Peyer's patch (tissue), 4 donors: ENCODE results near the gene MEGF9.

Experiments
- POLR2A ChIP-seq, 2 donors: fragments of 450-650 bp; IDR thresholded peaks; one replicate each; pipeline ENCODE4 v1.5.1; 2017; ENCODE audit warnings: antibody characterized with exemption in 2 of 2, mild to moderate bottlenecking in 2 of 2, moderate library complexity in 2 of 2
- TF ChIP-seq, protein P1 (sequence below), 6 experiments: fragments of 450-650 bp in 4 of 6; fragments of 200-600 bp in 2 of 6; sonication (generic) in 1 of 6; IDR thresholded peaks; one replicate each; pipeline ENCODE4 v1.5.1; 2017 to 2019; ENCODE audit warnings: antibody characterized with exemption in 6 of 6, mild to moderate bottlenecking in 3 of 6, moderate library complexity in 1 of 6

DNA sequence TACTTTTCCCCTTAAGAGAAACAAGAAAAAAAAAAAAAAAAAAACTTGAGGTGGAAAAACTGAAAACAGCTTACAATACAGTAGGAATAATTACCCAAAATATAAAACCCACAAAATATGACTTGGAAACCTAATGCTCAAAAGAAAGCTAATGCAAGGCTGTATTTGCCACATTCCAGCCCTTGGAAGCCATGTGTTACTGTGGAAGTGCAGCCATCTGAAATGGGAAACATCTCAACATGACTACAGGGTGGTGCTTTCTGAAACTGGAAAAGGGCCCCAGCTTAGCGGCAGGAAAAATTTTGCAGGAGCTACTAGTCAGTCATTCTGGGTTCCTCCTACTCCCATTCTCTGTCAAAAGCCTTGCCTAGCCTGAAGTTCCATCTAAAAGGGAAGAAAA lies 154.7 kb downstream of the MEGF9 start:
- TF ChIP-seq, protein P1, sequence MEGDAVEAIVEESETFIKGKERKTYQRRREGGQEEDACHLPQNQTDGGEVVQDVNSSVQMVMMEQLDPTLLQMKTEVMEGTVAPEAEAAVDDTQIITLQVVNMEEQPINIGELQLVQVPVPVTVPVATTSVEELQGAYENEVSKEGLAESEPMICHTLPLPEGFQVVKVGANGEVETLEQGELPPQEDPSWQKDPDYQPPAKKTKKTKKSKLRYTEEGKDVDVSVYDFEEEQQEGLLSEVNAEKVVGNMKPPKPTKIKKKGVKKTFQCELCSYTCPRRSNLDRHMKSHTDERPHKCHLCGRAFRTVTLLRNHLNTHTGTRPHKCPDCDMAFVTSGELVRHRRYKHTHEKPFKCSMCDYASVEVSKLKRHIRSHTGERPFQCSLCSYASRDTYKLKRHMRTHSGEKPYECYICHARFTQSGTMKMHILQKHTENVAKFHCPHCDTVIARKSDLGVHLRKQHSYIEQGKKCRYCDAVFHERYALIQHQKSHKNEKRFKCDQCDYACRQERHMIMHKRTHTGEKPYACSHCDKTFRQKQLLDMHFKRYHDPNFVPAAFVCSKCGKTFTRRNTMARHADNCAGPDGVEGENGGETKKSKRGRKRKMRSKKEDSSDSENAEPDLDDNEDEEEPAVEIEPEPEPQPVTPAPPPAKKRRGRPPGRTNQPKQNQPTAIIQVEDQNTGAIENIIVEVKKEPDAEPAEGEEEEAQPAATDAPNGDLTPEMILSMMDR (IDR thresholded peaks at IDR 0.05): no peak
- no peak for TF ChIP-seq POLR2A (IDR thresholded peaks at IDR 0.05)
